ENCODE results near the gene COL7A1. TPM values are rescaled to one million over a fixed set of nuclear protein-coding genes. Genes with fewer than 3 reads are reported as not detected.

Gene COL7A1
- total RNA-seq, 1 experiment from 2014 or later = 16.4 TPM

DNA sequence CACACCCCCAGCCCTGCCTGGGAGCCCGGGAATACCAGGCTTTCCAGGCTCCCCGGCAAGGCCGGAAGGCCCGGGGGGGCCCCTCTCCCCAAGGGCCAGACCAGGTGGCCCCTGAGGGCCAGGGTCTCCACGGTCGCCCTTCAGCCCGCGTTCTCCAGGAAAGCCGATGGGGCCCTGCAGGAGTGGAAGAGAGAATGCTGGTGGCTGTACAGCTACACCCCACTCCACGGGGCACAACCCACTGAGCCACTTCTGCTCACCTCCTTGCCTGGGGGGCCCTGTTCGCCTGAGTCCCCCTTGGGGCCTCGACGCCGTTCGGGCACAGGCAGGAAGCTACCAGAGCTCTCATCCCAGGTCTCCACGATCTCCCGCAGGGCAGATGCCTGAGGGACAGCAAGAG is 19.8 kb downstream of the COL7A1 start:
- TF ChIP-seq EZH2 (IDR thresholded peaks at IDR 0.05; ENCODE audit: borderline replicate concordance, low read depth, low read length, poor library complexity, severe bottlenecking) = no peak
- no peak for DNase-seq (ENCODE audit: low spot score)
- no peak overlapping the region for H3K27ac ChIP-seq (ENCODE audit: low read depth, low read length, poor library complexity, severe bottlenecking)
- no TSS peak for BruUV-seq (replicated peaks)
- no peaks in the 10 kb centered on the region for H3K27me3 ChIP-seq (replicated peaks; ENCODE audit: insufficient read depth, low read depth, low read length, poor library complexity)
- ChIA-PET CTCF (no interaction called here), POLR2A (ENCODE audit: low non-redundant PET) (no interaction called here)
- H3K36me3 ChIP-seq (ENCODE audit: insufficient read depth, low read length, poor library complexity, severe bottlenecking) = no peaks in the 10 kb centered on the region
- no peaks in the 10 kb centered on the region for H3K4me1 ChIP-seq (ENCODE audit: insufficient read depth, low read length, poor library complexity, severe bottlenecking)
- H3K4me3 ChIP-seq (ENCODE audit: low read depth, low read length, poor library complexity, severe bottlenecking) = no peak overlapping the region
- intact Hi-C loops (cut with micrococcal nuclease; ENCODE audit: unreplicated experiment) = no loop called here
- H3K9me3 ChIP-seq (ENCODE audit: low read depth, low read length, poor library complexity, severe bottlenecking) = no peaks in the 10 kb centered on the region

GRCh38 chr3:48573973-48574585 is 21.1 kb downstream of the COL7A1 start:
- H3K27ac ChIP-seq (ENCODE audit: low read depth, low read length, poor library complexity, severe bottlenecking) = no peak overlapping the region
- H3K36me3 ChIP-seq (ENCODE audit: insufficient read depth, low read length, poor library complexity, severe bottlenecking) = no peaks in the 10 kb centered on the region
- CTCF ChIA-PET = no interaction called here
- POLR2A ChIA-PET (ENCODE audit: low non-redundant PET) = no interaction called here
- DNase-seq (ENCODE audit: low spot score) = no peak
- no TSS peak for BruUV-seq (replicated peaks)
- H3K4me3 ChIP-seq (ENCODE audit: low read depth, low read length, poor library complexity, severe bottlenecking) = no peak overlapping the region
- TF ChIP-seq EZH2 (IDR thresholded peaks at IDR 0.05; ENCODE audit: borderline replicate concordance, low read depth, low read length, poor library complexity, severe bottlenecking) = no peak
- no peak for TF ChIP-seq CTCF (conservative IDR thresholded peaks at IDR 0.05; ENCODE audit: low read depth, low read length)
- no peaks in the 10 kb centered on the region for H3K9me3 ChIP-seq (ENCODE audit: low read depth, low read length, poor library complexity, severe bottlenecking)
- intact Hi-C loops (cut with micrococcal nuclease; ENCODE audit: unreplicated experiment) = no loop called here
- no peaks in the 10 kb centered on the region for H3K27me3 ChIP-seq (replicated peaks; ENCODE audit: insufficient read depth, low read depth, low read length, poor library complexity)
- H3K4me1 ChIP-seq (ENCODE audit: insufficient read depth, low read length, poor library complexity, severe bottlenecking) = no peaks in the 10 kb centered on the region

DNA sequence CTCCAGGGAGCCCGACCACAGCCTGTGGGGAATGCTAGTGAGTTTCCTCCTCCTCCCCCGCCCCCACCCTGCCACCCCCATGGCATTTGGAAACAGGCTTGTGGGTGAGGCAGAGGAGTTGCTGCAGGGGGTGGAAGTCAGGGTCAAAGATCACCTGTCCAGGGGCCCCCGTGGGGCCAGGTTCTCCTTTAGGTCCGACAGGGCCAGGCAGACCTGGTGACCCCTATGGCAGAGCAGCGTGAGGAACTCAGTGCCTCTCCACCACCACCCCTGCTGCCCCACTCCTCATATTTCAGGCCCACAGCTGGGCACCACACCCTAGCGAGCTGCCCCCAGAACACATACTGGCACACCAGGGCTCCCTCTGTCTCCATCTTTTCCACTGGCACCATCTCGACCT is 22.6 kb downstream of the COL7A1 start:
- no peaks in the 10 kb centered on the region for H3K36me3 ChIP-seq (ENCODE audit: insufficient read depth, low read length, poor library complexity, severe bottlenecking)
- H3K4me1 ChIP-seq (ENCODE audit: insufficient read depth, low read length, poor library complexity, severe bottlenecking) = no peaks in the 10 kb centered on the region
- H3K9me3 ChIP-seq (ENCODE audit: low read depth, low read length, poor library complexity, severe bottlenecking) = no peaks in the 10 kb centered on the region
- BruUV-seq (replicated peaks) = no TSS peak
- intact Hi-C loops (cut with micrococcal nuclease; ENCODE audit: unreplicated experiment) = no loop called here
- H3K4me3 ChIP-seq (ENCODE audit: low read depth, low read length, poor library complexity, severe bottlenecking) = no peak overlapping the region
- POLR2A ChIA-PET (ENCODE audit: low non-redundant PET) = no interaction called here
- DNase-seq (ENCODE audit: low spot score) = no peak
- CTCF ChIA-PET = no interaction called here
- TF ChIP-seq CTCF (conservative IDR thresholded peaks at IDR 0.05; ENCODE audit: low read depth, low read length) (no peak), EZH2 (IDR thresholded peaks at IDR 0.05; ENCODE audit: borderline replicate concordance, low read depth, low read length, poor library complexity, severe bottlenecking) (no peak)
- H3K27me3 ChIP-seq (replicated peaks; ENCODE audit: insufficient read depth, low read depth, low read length, poor library complexity) = no peaks in the 10 kb centered on the region
- H3K27ac ChIP-seq (ENCODE audit: low read depth, low read length, poor library complexity, severe bottlenecking) = no peak overlapping the region

- ChIA-PET CTCF (no interaction called here), POLR2A (ENCODE audit: low non-redundant PET) (no interaction called here)
- intact Hi-C loops (cut with micrococcal nuclease; ENCODE audit: unreplicated experiment) = no loop called here
- TF ChIP-seq EZH2 (IDR thresholded peaks at IDR 0.05; ENCODE audit: borderline replicate concordance, low read depth, low read length, poor library complexity, severe bottlenecking) (no peak), CTCF (conservative IDR thresholded peaks at IDR 0.05; ENCODE audit: low read depth, low read length) (no peak)
- H3K27ac ChIP-seq (ENCODE audit: low read depth, low read length, poor library complexity, severe bottlenecking) = no peak overlapping the region
- DNase-seq (ENCODE audit: low spot score) = no peak
- H3K4me1 ChIP-seq (ENCODE audit: insufficient read depth, low read length, poor library complexity, severe bottlenecking) = no peaks in the 10 kb centered on the region
- H3K4me3 ChIP-seq (ENCODE audit: low read depth, low read length, poor library complexity, severe bottlenecking) = no peak overlapping the region
- no peaks in the 10 kb centered on the region for H3K36me3 ChIP-seq (ENCODE audit: insufficient read depth, low read length, poor library complexity, severe bottlenecking)
- no TSS peak for BruUV-seq (replicated peaks)
- no peaks in the 10 kb centered on the region for H3K27me3 ChIP-seq (replicated peaks; ENCODE audit: insufficient read depth, low read depth, low read length, poor library complexity)
- H3K9me3 ChIP-seq (ENCODE audit: low read depth, low read length, poor library complexity, severe bottlenecking) = no peaks in the 10 kb centered on the region
These were observed 23.2 kb downstream of the COL7A1 start for GRCh38 chr3:48571938-48572337.

All from A673 (cell line).